ENCODE data around the gene UST. TPM values are rescaled to one million over a fixed set of nuclear protein-coding genes. Genes with fewer than 3 reads are reported as not detected.

Gene UST
- total and polyA plus RNA-seq, 9 of the 15 experiments (the other 6 are each of a cell fraction or from before 2014, with no cell fraction given), result 0.04 to 0.10 TPM; not detected in 7

GRCh38 chr6:149031201-149031858, 284.5 kb downstream of the UST start:
- 0 out of 2 replicates have a peak, but pooled peaks cover 2% of the 10 kb centered on the region for H3K9me3 ChIP-seq (replicated peaks; ENCODE audit: control insufficient read depth, insufficient read depth, low read depth, low read length)
- DNase-seq (ENCODE audit: extremely low read depth in 1 of 4, low spot score in 3 of 4) (no peak), ATAC-seq (no peak), FAIRE-seq (no peak)
- H3K4me1 ChIP-seq (replicated peaks in 1 of 2; ENCODE audit: control insufficient read depth in 2 of 2, insufficient read depth in 2 of 2, low read length in 2 of 2), result 0 out of 5 replicates have a peak, but pooled peaks cover 0 to 3% of the 10 kb centered on the region in 2 experiments
- H3K4me3 ChIP-seq, result no peak overlapping the region
- H3K27ac ChIP-seq (ENCODE audit: extremely low read depth, low read depth, low read length), result no peak overlapping the region
- WGBS (ENCODE audit: insufficient coverage, low coverage, missing lambda C conversion rate), result 7% methylated on average over 4 of the region's 4 CpGs
- no peak overlapping the region for H3K9ac ChIP-seq (ENCODE audit: insufficient read depth in 1 of 2, low read depth in 2 of 2, low read length in 2 of 2)
- intact Hi-C loops (cut with micrococcal nuclease), result no loop called here
- ChIA-PET POLR2A (interaction anchor here (0.6 to 1.7 kb wide), 2 partner anchors 18 to 133 kb away, joined by 3 read pairs; no protein-coding TSS in a partner anchor), CTCF (ENCODE audit: low intra/inter-chr PET ratio) (no interaction called here)
- no peaks in the 10 kb centered on the region for H3K36me3 ChIP-seq (ENCODE audit: control insufficient read depth, insufficient read depth, low read length)
- H3K79me2 ChIP-seq (ENCODE audit: control insufficient read depth, insufficient read depth, low read length), result no peaks in the 10 kb centered on the region
- in situ Hi-C loops (cut with MboI), result loop anchor here (5.0 to 25.0 kb wide), 2 partner anchors 396 to 881 kb away; partner anchors contain the start of gene RAET1G
- H3K4me2 ChIP-seq (ENCODE audit: insufficient read depth, low read length), result no peak overlapping the region
- no TSS peak for BruUV-seq (replicated peaks)
- H4K20me1 ChIP-seq (replicated peaks; ENCODE audit: control insufficient read depth, insufficient read depth, low read length), result no peaks in the 10 kb centered on the region
- H3K27me3 ChIP-seq (ENCODE audit: control insufficient read depth in 2 of 2, insufficient read depth in 2 of 2, low read length in 2 of 2), result peaks cover 21 to 35% of the 10 kb centered on the region in 2 experiments
- no peaks in the 10 kb centered on the region for H3K9me1 ChIP-seq (ENCODE audit: control insufficient read depth, insufficient read depth, low read length)
- H2AFZ ChIP-seq (ENCODE audit: low read depth, low read length), result no peak overlapping the region
- TF ChIP-seq RB1 (IDR thresholded peaks at IDR 0.05; ENCODE audit: low read depth) (no peak), TEAD2 (tag; IDR thresholded peaks at IDR 0.05) (no peak), FOXO4 (CRISPR knock-in tag; IDR thresholded peaks at IDR 0.05) (no peak), CEBPG (CRISPR knock-in tag; IDR thresholded peaks at IDR 0.05) (no peak), CEBPG (tag; conservative IDR thresholded peaks at IDR 0.05 in 1 of 2, IDR thresholded peaks at IDR 0.05 in 1 of 2) (no peak), THRAP3 (IDR thresholded peaks at IDR 0.05; ENCODE audit: borderline replicate concordance) (no peak), TBL1XR1 (IDR thresholded peaks at IDR 0.05; ENCODE audit: low read length in 2 of 2) (no peak), E2F8 (IDR thresholded peaks at IDR 0.05; ENCODE audit: low read depth, partially characterized antibody) (no peak), KAT7 (CRISPR knock-in tag; IDR thresholded peaks at IDR 0.05; ENCODE audit: borderline replicate concordance) (no peak), ZBTB11 (CRISPR knock-in tag; IDR thresholded peaks at IDR 0.05) (no peak)
